B cell (primary cell): ENCODE results near the gene SOX3. TPM values are rescaled to one million over a fixed set of nuclear protein-coding genes. Genes with fewer than 3 reads are reported as not detected.

ENCODE experiments used
- ATAC-seq: fragments of 200-7000 bp; cut with Tn5 transposase; one replicate; pipeline ENCODE4 v1.10.0; 2021; ENCODE audit warnings: low read depth, mild to moderate bottlenecking, moderate number of reproducible peaks, moderate library complexity
- CTCF ChIA-PET: fragments of 350-600 bp; sonication (Branson Sonifier 250); formaldehyde crosslinking; loops from one replicate; lab custom pipeline; 2021; ENCODE audit warnings: antibody characterized with exemption, inconsistent platforms; lab: Charles Lee
- POLR2A ChIA-PET: fragments of 350-600 bp; sonication (Branson Sonifier 250); formaldehyde crosslinking; loops from one replicate; lab custom pipeline; 2021; ENCODE audit warnings: antibody characterized with exemption; lab: Charles Lee
- DNase-seq: peaks from one replicate; pipeline ENCODE4 v3.0.0; 2013
- H2AFZ ChIP-seq: 2 replicates; pipeline ENCODE4 v1.6.1; 2012; ENCODE audit warnings: mild to moderate bottlenecking, low read depth, low read length; ENCODE audit not compliant: insufficient read depth, poor library complexity, severe bottlenecking
- H3K27ac ChIP-seq, 2 donors: 1 replicate in 1 of 2; 2 replicates in 1 of 2; pipeline ENCODE4 v1.5.1; 2012 to 2013; ENCODE audit warnings: low read length in 2 of 2, mild to moderate bottlenecking in 2 of 2, moderate library complexity in 1 of 2
- H3K27me3 ChIP-seq, 4 experiments: fragments of 200-600 bp in 1 of 4; sonication (generic) in 1 of 4; replicated peaks in 1 of 4; 1 replicate in 2 of 4; 2 replicates in 2 of 4; pipeline versions ENCODE4 v1.6.1 to v1.7.0; 2013 to 2016; ENCODE audit warnings: low read length in 3 of 4, mild to moderate bottlenecking in 2 of 4, mixed read lengths in 1 of 4, moderate library complexity in 1 of 4; ENCODE audit not compliant: insufficient read depth in 4 of 4, control insufficient read depth in 3 of 4; ENCODE audit errors: control extremely low read depth in 1 of 4
- H3K36me3 ChIP-seq, 2 experiments: replicated peaks in 1 of 2; 1 replicate in 1 of 2; 2 replicates in 1 of 2; pipeline versions ENCODE4 v1.6.1 to v1.7.1; 2013; ENCODE audit warnings: low read length in 1 of 2; ENCODE audit not compliant: insufficient read depth in 2 of 2, control insufficient read depth in 1 of 2; ENCODE audit errors: control extremely low read depth in 1 of 2, extremely low read depth in 1 of 2
- H3K4me1 ChIP-seq, 2 donors: fragments of 200-600 bp in 1 of 2; sonication (generic) in 1 of 2; 1 replicate in 1 of 2; 2 replicates in 1 of 2; pipeline versions ENCODE4 v1.5.1 to v1.6.1; 2013 to 2017; ENCODE audit warnings: low read length in 2 of 2; ENCODE audit not compliant: control insufficient read depth in 2 of 2, insufficient read depth in 2 of 2
- H3K4me2 ChIP-seq: replicated peaks from 2 replicates; pipeline ENCODE3; 2012; ENCODE audit warnings: mild to moderate bottlenecking, low read depth, low read length; ENCODE audit not compliant: poor library complexity, severe bottlenecking
- H3K4me3 ChIP-seq, 5 experiments: fragments of 200-600 bp in 1 of 5; sonication (generic) in 1 of 5; 1 replicate in 3 of 5; 2 replicates in 2 of 5; pipeline versions ENCODE4 v1.5.1 to v1.7.0; 2011 to 2016; ENCODE audit warnings: low read length in 4 of 5, mild to moderate bottlenecking in 4 of 5, low read depth in 2 of 5, control low read depth in 1 of 5, moderate library complexity in 1 of 5; ENCODE audit not compliant: insufficient read depth in 1 of 5; ENCODE audit errors: control extremely low read depth in 1 of 5, extremely low read depth in 1 of 5
- H3K79me2 ChIP-seq: fragments of 200-600 bp; sonication (generic); one replicate; pipeline ENCODE4 v1.6.0; 2016; ENCODE audit warnings: low read length; ENCODE audit not compliant: control insufficient read depth, insufficient read depth
- H3K9ac ChIP-seq: fragments of 200-600 bp; sonication (generic); 2 replicates; pipeline ENCODE4 v1.6.1; 2017; ENCODE audit warnings: mild to moderate bottlenecking, low read length, moderate library complexity
- H3K9me3 ChIP-seq, 3 donors: one replicate each; pipeline versions ENCODE4 v1.6.1 to v1.7.1; 2013; ENCODE audit warnings: low read length in 2 of 3; ENCODE audit not compliant: control insufficient read depth in 2 of 3, insufficient read depth in 1 of 3; ENCODE audit errors: control extremely low read depth in 1 of 3
- H4K20me1 ChIP-seq: 2 replicates; pipeline ENCODE4 v1.6.0; 2012; ENCODE audit warnings: mild to moderate bottlenecking, low read length; ENCODE audit not compliant: insufficient read depth, control insufficient read depth, poor library complexity, severe bottlenecking
- H3K27ac Mint-ChIP-seq: one replicate; pipeline ENCODE4 v1.8.0; 2021; ENCODE audit warnings: mixed read lengths
- H3K27me3 Mint-ChIP-seq: one replicate; pipeline ENCODE4 v1.8.0; 2021; ENCODE audit warnings: mixed read lengths
- H3K4me1 Mint-ChIP-seq: one replicate; pipeline ENCODE4 v1.8.0; 2021; ENCODE audit warnings: mixed read lengths
- H3K4me3 Mint-ChIP-seq: one replicate; pipeline ENCODE4 v1.8.0; 2021; ENCODE audit warnings: mixed read lengths
- H3K9me3 Mint-ChIP-seq: one replicate; pipeline ENCODE4 v1.8.0; 2022; ENCODE audit warnings: mixed read lengths; ENCODE audit not compliant: insufficient read depth
- CTCF ChIP-seq: fragments of 200-600 bp; IDR thresholded peaks from one replicate; pipeline ENCODE4 v1.8.0; 2022; ENCODE audit warnings: antibody characterized with exemption, mild to moderate bottlenecking
- EZH2 ChIP-seq: IDR thresholded peaks from 2 replicates; pipeline ENCODE4 v1.6.1; 2012; ENCODE audit warnings: borderline replicate concordance, low read depth, mild to moderate bottlenecking, moderate library complexity, low read length; ENCODE audit not compliant: insufficient read depth, poor library complexity, severe bottlenecking
- WGBS: methylation state at CpG from one replicate; pipeline ENCODE4 v1.1.5; 2013; ENCODE audit warnings: missing lambda C conversion rate; ENCODE audit not compliant: insufficient coverage; 5-methylcytosine and 5-hydroxymethylcytosine counted together
- intact Hi-C: fragments of 100-400 bp; cut with micrococcal nuclease; formaldehyde crosslinking; loops from one replicate; pipeline ENCODE4 v1.10.0; 2022
- polyA plus RNA-seq: library from polyadenylated mRNA; depleted of rRNA; stranded (reverse); fragments of >200 nt; gene quantifications from 2 replicates; pipeline ENCODE4 v1.2.3, GENCODE V29; 2012
- total RNA-seq, 2 donors: library from RNA; stranded (reverse); fragments of 120-200 nt in 1 of 2; gene quantifications; 1 replicate in 1 of 2; 2 replicates in 1 of 2; pipeline versions ENCODE4 v1.2.3 to v1.2.4, GENCODE V29; 2013 to 2022

Gene SOX3
- total and polyA plus RNA-seq, 2 donors (not counting 1 experiment from before 2014, with no cell fraction given): not detected

DNA sequence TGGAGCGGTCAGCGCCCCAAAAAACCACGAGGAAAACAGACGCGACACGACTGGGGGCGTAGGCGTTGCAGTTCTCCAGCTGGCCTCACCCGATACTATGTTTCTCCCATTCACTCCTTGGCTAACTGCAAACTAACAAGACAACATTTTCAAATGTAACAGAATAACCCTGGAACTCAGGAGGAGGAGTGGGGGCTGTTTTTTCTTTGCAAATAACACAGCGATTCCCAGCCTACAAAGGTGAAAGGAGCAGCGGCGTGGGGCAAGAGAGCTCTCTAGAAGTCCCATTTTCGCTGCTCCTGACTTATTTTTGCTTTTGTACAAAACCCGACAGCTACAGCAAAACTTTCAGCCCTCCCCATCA is 1.6 kb downstream of the SOX3 start:
- H3K36me3 ChIP-seq: no peaks in the 10 kb centered on the region
- ATAC-seq: no peak
- intact Hi-C loops: no loop called here
- no peak overlapping the region for H3K4me3 ChIP-seq
- no peak overlapping the region for H3K27ac ChIP-seq
- H3K27me3 Mint-ChIP-seq: peaks cover 29% of the 10 kb centered on the region
- H3K9ac ChIP-seq: no peak overlapping the region
- no peak overlapping the region for H3K27ac Mint-ChIP-seq
- H3K4me3 Mint-ChIP-seq: peak overlapping the region; percentile 60
- CTCF ChIA-PET: no interaction called here
- no peaks in the 10 kb centered on the region for H4K20me1 ChIP-seq
- H2AFZ ChIP-seq: no peak overlapping the region
- H3K9me3 ChIP-seq: peaks cover 0 to 15% (median 0%) of the 10 kb centered on the region in 3 donors
- DNase-seq: no peak
- H3K4me1 ChIP-seq: peaks cover 0 to 2% of the 10 kb centered on the region in 2 donors
- no peaks in the 10 kb centered on the region for H3K79me2 ChIP-seq
- H3K4me2 ChIP-seq: peak overlapping the region; percentile 44
- TF ChIP-seq CTCF (no peak), EZH2 (no peak)
- 12% methylated on average over 8 of the region's 14 CpGs for WGBS
- H3K27me3 ChIP-seq: peaks cover 0 to 32% (median 4%) of the 10 kb centered on the region in 4 experiments
- POLR2A ChIA-PET: no interaction called here
- no peaks in the 10 kb centered on the region for H3K9me3 Mint-ChIP-seq
- H3K4me1 Mint-ChIP-seq: peaks cover 6% of the 10 kb centered on the region

GRCh38 chrX:140502491-140503237 is 2.2 kb downstream of the SOX3 start:
- no peak overlapping the region for H3K27ac Mint-ChIP-seq
- no peaks in the 10 kb centered on the region for H3K9me3 Mint-ChIP-seq
- H3K4me1 ChIP-seq: peaks cover 0 to 2% of the 10 kb centered on the region in 2 donors
- H3K4me3 ChIP-seq: no peak overlapping the region
- H3K4me3 Mint-ChIP-seq: peak overlapping the region; percentile 60
- no peaks in the 10 kb centered on the region for H3K36me3 ChIP-seq
- peaks cover 0 to 26% (median 4%) of the 10 kb centered on the region in 4 experiments for H3K27me3 ChIP-seq
- no peaks in the 10 kb centered on the region for H4K20me1 ChIP-seq
- no peak for ATAC-seq
- no peak overlapping the region for H2AFZ ChIP-seq
- ChIA-PET CTCF (no interaction called here), POLR2A (no interaction called here)
- no peaks in the 10 kb centered on the region for H3K79me2 ChIP-seq
- intact Hi-C loops: no loop called here
- no peak for DNase-seq
- 4% methylated on average over 19 of the region's 40 CpGs for WGBS
- peaks cover 29% of the 10 kb centered on the region for H3K27me3 Mint-ChIP-seq
- peaks cover 6% of the 10 kb centered on the region for H3K4me1 Mint-ChIP-seq
- no peak overlapping the region for H3K27ac ChIP-seq
- no peak for TF ChIP-seq CTCF
- no peak for TF ChIP-seq EZH2
- peaks cover 0 to 15% (median 0%) of the 10 kb centered on the region in 3 donors for H3K9me3 ChIP-seq
- peak overlapping the region; percentile 44 for H3K4me2 ChIP-seq
- no peak overlapping the region for H3K9ac ChIP-seq
